NCI-H128 (cell line): ENCODE data around the gene PPP2CA.
"Not testable (repeated sequence)": the region's sequence is repeated elsewhere in the genome, so short reads cannot be mapped to it uniquely, and the experiment has no call there.

Source experiments
- DNase-seq: peaks from one replicate; lab custom pipeline; 2025; ENCODE audit not compliant: unreplicated experiment; lab: John Stamatoyannopoulos, UW

The PPP2CA gene

GRCh38 chr5:134225780-134226440, at the start of gene PPP2CA:
PPP2CA (minus strand) TSS chr5:134226073; CDS start chr5:134225861, 212 bp downstream.
- peak; percentile 87 for DNase-seq

GRCh38 chr5:134273642-134274395, 47.9 kb upstream of the PPP2CA start:
- DNase-seq, result no peak

DNA sequence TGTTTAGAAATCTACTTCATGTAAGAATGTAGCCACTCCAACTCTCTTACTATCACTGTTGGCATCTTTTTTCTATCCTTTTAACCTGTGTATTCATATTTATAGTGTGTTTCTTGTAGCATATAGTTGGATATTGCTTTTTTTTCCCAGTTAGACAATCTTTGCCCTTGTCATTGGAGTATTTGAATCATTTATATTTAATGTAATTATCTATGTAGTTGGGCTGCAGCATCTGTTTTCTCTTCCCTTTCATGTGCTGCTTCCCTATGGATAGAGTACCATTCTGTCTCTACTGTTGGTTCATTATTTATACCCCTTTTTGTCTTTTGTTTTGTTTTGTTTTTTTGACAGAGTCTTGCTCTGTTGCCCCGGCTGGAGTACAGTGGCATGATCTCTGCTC, 45.2 kb upstream of the PPP2CA start:
- DNase-seq, result no peak

DNA sequence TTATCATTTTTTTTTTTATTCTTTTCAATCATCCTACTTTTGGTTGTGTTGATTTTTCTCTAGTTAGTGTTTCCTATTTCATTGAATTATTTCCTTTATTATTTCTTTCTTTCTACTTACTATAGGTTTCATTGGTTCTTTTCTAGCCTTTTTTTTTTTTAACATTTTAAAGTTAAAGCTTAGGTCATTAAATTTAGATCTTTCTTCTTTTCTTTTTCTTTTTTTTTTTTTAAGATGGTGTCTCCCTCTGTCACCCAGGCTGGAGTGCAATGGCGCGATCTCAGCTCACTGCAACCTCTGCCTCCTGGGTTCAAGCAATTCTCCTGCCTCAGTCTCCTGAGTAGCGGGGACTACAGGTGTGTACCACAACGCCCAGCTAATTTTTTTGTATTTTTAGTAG, 43.0 kb upstream of the PPP2CA start:
- DNase-seq, result no peak

- no peak for DNase-seq
These were observed 42.2 kb upstream of the PPP2CA start for GRCh38 chr5:134268019-134268601.

DNA sequence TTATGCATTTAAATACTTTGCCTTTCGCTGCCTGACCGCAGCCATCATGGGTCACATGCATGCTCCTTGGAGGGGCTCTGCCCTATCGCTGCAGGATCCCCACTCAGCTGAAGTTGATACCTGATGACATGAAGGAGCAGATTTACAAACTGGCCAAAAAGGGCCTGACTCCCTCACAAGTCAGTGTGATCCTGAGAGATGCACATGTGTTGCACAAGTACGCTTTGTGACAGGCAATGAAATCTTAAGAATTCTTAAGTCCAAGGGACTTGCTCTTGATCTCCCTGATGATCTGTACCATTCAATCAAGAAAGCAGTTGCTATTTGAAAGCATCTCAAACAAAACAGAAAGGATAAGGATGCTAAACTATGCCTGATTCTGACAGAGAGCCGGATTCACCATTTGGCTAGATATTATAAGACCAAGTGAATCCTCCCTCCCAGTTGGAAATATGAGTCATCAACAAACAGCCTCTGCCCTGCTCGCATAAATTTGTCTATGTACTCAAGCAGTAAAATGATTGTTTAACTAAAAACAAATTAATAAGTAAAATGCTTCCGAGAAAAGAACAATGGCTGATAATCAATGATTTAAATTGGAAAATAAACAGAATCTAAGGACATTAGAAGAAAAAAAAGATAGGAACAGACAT, 41.6 kb upstream of the PPP2CA start:
- no peak for DNase-seq

- no peak for DNase-seq
These were observed 37.9 kb upstream of the PPP2CA start for GRCh38 chr5:134263801-134264200.

- DNase-seq, result not testable (repeated sequence)
These were observed 36.8 kb upstream of the PPP2CA start for GRCh38 chr5:134262629-134263028.

- DNase-seq, result no peak
These were observed 33.0 kb upstream of the PPP2CA start for GRCh38 chr5:134258896-134259295.

- DNase-seq, result no peak
These were observed 31.3 kb upstream of the PPP2CA start for GRCh38 chr5:134257176-134257575.

GRCh38 chr5:134255418-134256150, 29.7 kb upstream of the PPP2CA start:
- no peak for DNase-seq

DNA sequence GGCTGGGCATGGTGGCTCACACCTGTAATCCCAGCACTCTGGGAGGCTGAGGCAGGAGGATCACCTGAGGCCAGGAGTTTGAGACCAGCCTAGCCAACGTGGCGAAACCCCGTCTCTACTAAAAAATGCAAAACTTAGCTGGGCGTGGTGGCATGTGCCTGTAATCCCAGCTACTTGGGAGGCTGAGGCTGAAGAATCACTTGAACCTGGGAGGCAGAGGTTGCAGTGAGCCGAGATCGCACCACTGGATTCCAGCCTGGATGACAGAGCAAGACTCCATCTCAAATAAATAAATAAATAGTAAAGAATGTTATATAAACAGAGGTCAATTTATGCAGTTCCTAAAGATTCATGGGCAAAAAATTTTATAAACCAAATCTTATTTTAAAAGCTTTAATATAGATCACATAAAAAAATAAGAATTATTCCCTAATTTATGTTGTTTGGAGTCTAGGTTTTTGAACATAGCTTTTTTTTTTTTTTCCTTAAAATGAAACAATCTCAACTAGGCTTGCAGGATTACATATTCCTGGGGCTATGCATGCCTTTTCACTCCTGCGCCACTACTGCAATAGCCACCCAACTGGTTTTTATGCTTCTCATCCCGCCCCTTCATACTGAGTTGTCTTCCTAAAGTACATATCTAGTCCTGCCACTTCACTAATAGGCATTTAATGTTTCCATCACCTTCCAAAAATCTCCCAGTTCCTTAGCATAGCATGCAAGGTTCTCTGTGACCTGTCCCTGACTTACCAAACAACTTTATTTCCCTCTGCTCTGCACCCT, 27.7 kb upstream of the PPP2CA start:
- DNase-seq, result not testable (repeated sequence)

DNA sequence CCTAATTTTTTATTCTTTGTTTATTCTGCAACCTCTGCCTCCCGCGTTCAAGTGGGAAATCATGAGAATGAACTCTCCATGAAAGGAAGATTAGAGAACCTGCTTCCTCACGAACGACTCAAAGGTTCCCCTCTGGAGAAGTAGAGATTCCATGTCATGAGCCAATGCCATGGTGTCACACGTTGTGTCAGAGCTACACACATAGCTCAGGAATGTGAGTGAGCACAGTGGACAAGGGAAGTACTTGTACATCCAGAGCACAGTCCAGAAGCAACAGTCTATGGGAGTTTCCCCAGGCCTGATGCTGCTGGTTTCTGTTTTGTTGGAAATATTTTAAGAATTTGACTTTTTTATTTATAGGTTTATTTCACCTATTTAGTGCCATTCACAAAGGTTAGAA, 26.8 kb upstream of the PPP2CA start:
- DNase-seq, result no peak

DNA sequence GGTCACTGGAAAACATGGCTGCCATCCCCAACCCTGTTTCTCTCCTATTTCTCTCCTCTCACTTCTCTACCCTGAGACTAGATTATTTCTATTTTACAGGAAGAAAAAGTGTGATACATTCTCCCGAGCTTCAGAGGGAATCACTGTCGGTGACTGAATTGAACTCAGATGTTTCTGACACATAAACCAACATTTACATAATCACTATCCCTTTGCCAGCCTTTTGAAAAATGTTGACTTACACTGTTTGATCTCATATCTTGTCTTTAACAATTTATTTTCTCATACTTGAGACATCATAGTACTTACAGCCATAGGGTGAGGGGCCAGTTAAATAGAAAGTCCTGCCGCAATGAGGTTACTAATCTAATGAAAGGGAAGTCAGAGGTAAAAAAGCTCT, 25.1 kb upstream of the PPP2CA start:
- DNase-seq, result no peak

- DNase-seq, result no peak
These were observed 23.9 kb upstream of the PPP2CA start for GRCh38 chr5:134249469-134250379.

- DNase-seq, result no peak
These were observed 22.4 kb upstream of the PPP2CA start for GRCh38 chr5:134248256-134248655.

DNA sequence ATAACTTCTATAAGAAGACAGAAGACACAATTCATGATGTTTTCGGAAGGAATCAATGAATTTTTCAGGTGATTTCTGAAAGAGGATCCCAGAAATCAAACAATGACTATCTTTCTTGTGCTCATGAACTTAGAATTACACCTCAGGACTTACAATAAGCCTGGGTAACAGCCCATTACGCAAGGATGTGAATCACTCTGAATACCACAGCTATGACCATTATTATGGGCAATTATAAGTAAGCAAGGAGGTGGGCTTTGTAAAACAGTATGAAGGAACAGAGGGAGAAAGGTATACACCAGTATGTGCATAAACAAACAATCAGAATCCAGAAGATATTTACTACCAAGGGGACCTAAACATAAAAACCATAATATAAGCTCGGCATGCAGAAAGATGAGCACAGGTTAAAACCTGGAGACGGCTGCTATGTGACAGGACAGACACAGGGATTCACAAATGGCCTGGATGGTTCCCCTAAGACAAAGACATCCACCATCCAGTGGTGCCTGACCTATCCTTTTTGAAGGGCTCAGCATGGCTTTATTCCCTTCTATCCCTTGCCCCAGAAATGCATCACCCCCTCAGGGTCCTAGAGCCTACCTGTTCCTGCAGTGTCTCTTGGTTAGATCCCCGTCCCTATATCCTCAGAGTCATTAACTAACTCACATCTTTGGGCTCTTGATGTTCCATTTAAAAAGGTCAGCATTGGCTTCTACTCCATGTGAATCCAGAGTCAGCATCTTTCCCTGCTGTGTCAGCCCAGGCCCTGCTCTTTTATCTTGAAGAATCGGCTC, 21.8 kb upstream of the PPP2CA start:
- no peak for DNase-seq

GRCh38 chr5:134246771-134247427, 21.0 kb upstream of the PPP2CA start:
- DNase-seq, result no peak
